OCI-LY7 (cell line): ENCODE results near the gene SETD3. TPM values are rescaled to one million over a fixed set of nuclear protein-coding genes. Genes with fewer than 3 reads are reported as not detected.

Experiments
- BruUV-seq: library from RNA; stranded (reverse); fragments of 400-500 nt; replicated peaks from 2 replicates; lab custom pipeline; 2021; lab: Mats Ljungman, UMichigan
- CTCF ChIA-PET: fragments of 300-600 bp; sonication (Branson Sonifier 250); formaldehyde crosslinking; loops from one replicate; lab custom pipeline; 2022; ENCODE audit warnings: antibody characterized with exemption; ENCODE audit not compliant: unreplicated experiment; lab: Charles Lee
- POLR2A ChIA-PET: fragments of 300-600 bp; sonication (Branson Sonifier 250); formaldehyde crosslinking; loops from one replicate; lab custom pipeline; 2022; ENCODE audit warnings: antibody characterized with exemption; lab: Charles Lee
- DNase-seq: peaks from one replicate; pipeline ENCODE4 v3.0.0-alpha.2; 2015; ENCODE audit warnings: low spot score
- H2AFZ ChIP-seq: fragments of 200-600 bp; sonication (generic), shearing (Covaris generic); 2 replicates; pipeline ENCODE4 v1.6.1; 2014; ENCODE audit warnings: mild to moderate bottlenecking, antibody characterized with exemption, low read length, moderate library complexity
- H3K27ac ChIP-seq: fragments of 200-600 bp; sonication (generic); 2 replicates; pipeline ENCODE4 v1.5.1; 2014; ENCODE audit warnings: mixed run types, low read depth, mild to moderate bottlenecking, moderate library complexity, low read length, inconsistent platforms; ENCODE audit not compliant: poor library complexity, severe bottlenecking
- H3K36me3 ChIP-seq: fragments of 200-600 bp; sonication (generic); 2 replicates; pipeline ENCODE4 v1.6.1; 2014; ENCODE audit warnings: mild to moderate bottlenecking, antibody characterized with exemption, low read length, moderate library complexity, mixed read lengths; ENCODE audit not compliant: insufficient read depth
- H3K4me1 ChIP-seq: fragments of 200-600 bp; sonication (generic); 2 replicates; pipeline ENCODE4 v1.5.1; 2014; ENCODE audit warnings: mild to moderate bottlenecking, low read length; ENCODE audit not compliant: insufficient read depth, poor library complexity, severe bottlenecking
- H3K4me2 ChIP-seq: fragments of 200-600 bp; sonication (generic); 2 replicates; pipeline ENCODE4 v1.6.1; 2014; ENCODE audit warnings: mild to moderate bottlenecking, low read length
- H3K4me3 ChIP-seq: fragments of 200-600 bp; sonication (generic); 2 replicates; pipeline ENCODE4 v1.5.1; 2014; ENCODE audit warnings: mild to moderate bottlenecking, low read depth, low read length; ENCODE audit not compliant: poor library complexity, severe bottlenecking
- H3K79me2 ChIP-seq: fragments of 200-600 bp; sonication (generic); 2 replicates; pipeline ENCODE4 v1.6.1; 2016; ENCODE audit warnings: low read depth, mild to moderate bottlenecking, low read length, moderate library complexity, mixed read lengths; ENCODE audit not compliant: insufficient read depth
- H3K9me2 ChIP-seq: fragments of 200-600 bp; sonication (generic); 2 replicates; pipeline ENCODE4 v1.6.1; 2016; ENCODE audit warnings: mild to moderate bottlenecking, low read length, mixed read lengths; ENCODE audit not compliant: insufficient read depth
- H3K9me3 ChIP-seq: fragments of 200-600 bp; sonication (generic); 2 replicates; pipeline ENCODE4 v1.6.1; 2014; ENCODE audit warnings: mild to moderate bottlenecking, mixed run types, low read length, mixed read lengths
- H4K20me1 ChIP-seq: fragments of 200-600 bp; sonication (generic); 2 replicates; pipeline ENCODE4 v1.6.1; 2014; ENCODE audit warnings: mild to moderate bottlenecking, antibody characterized with exemption, low read length, moderate library complexity, mixed read lengths; ENCODE audit not compliant: insufficient read depth
- CTCF ChIP-seq: fragments of 200-600 bp; sonication (generic); conservative IDR thresholded peaks from 2 replicates; pipeline ENCODE4 v1.5.1; 2014; ENCODE audit warnings: mild to moderate bottlenecking, antibody characterized with exemption, low read length, moderate library complexity, mixed read lengths
- EZH2phosphoT487 ChIP-seq: fragments of 200-600 bp; sonication (generic); IDR thresholded peaks from 2 replicates; pipeline ENCODE4 v1.6.1; 2018; ENCODE audit warnings: low read depth, borderline replicate concordance, mild to moderate bottlenecking, mixed run types, antibody characterized with exemption, low read length, moderate library complexity, mixed read lengths
- intact Hi-C: fragments of 100-400 bp; cut with micrococcal nuclease; formaldehyde crosslinking; loops from one replicate; pipeline ENCODE4 v1.10.0; 2022; ENCODE audit not compliant: unreplicated experiment
- total RNA-seq, 2 experiments: library from RNA; depleted of rRNA in 1 of 2; stranded (reverse); fragments of >200 nt in 1 of 2; shearing (Covaris generic) in 1 of 2; gene quantifications; 2 replicates each; pipeline ENCODE4 v1.2.3, GENCODE V29; 2014 to 2022

Gene SETD3
- total RNA-seq, 2 experiments from 2014 or later = 42.4 to 65.5 TPM

- TF ChIP-seq EZH2phosphoT487 (no peak), CTCF (no peak)
- Histone ChIP-seq H3K9me3 (no peaks in the 10 kb centered on the region), H3K9me2 (no peaks in the 10 kb centered on the region), H3K79me2 (no peaks in the 10 kb centered on the region), H2AFZ (no peak overlapping the region), H3K36me3 (peaks cover 40% of the 10 kb centered on the region), H3K27ac (no peak overlapping the region), H3K4me1 (no peaks in the 10 kb centered on the region), H3K4me2 (no peak overlapping the region), H3K4me3 (no peak overlapping the region), H4K20me1 (no peaks in the 10 kb centered on the region)
- ChIA-PET CTCF (no interaction called here), POLR2A (no interaction called here)
- BruUV-seq = no TSS peak
- DNase-seq = no peak
- intact Hi-C loops = no loop called here
Observed at GRCh38 chr14:99512110-99512449, 31.4 kb upstream of the SETD3 start.

- H4K20me1 ChIP-seq = no peaks in the 10 kb centered on the region
- DNase-seq = no peak
- H3K27ac ChIP-seq = no peak overlapping the region
- H3K4me1 ChIP-seq = no peaks in the 10 kb centered on the region
- no peaks in the 10 kb centered on the region for H3K9me2 ChIP-seq
- no peaks in the 10 kb centered on the region for H3K9me3 ChIP-seq
- peaks cover 45% of the 10 kb centered on the region for H3K36me3 ChIP-seq
- CTCF ChIA-PET = no interaction called here
- no peak overlapping the region for H2AFZ ChIP-seq
- BruUV-seq = no TSS peak
- H3K4me2 ChIP-seq = no peak overlapping the region
- no peak for TF ChIP-seq EZH2phosphoT487
- no peak for TF ChIP-seq CTCF
- intact Hi-C loops = no loop called here
- no peak overlapping the region for H3K4me3 ChIP-seq
- POLR2A ChIA-PET = no interaction called here
- H3K79me2 ChIP-seq = no peaks in the 10 kb centered on the region
Observed at GRCh38 chr14:99511421-99512109, 30.9 kb upstream of the SETD3 start.

GRCh38 chr14:99510556-99511139 is 30.0 kb upstream of the SETD3 start:
- BruUV-seq = TSS peak; percentile 99
- no peak overlapping the region for H3K4me2 ChIP-seq
- DNase-seq = no peak
- CTCF ChIA-PET = no interaction called here
- H3K4me3 ChIP-seq = no peak overlapping the region
- no peaks in the 10 kb centered on the region for H3K79me2 ChIP-seq
- POLR2A ChIA-PET = no interaction called here
- no peaks in the 10 kb centered on the region for H3K9me2 ChIP-seq
- H4K20me1 ChIP-seq = no peaks in the 10 kb centered on the region
- no peak overlapping the region for H2AFZ ChIP-seq
- no peaks in the 10 kb centered on the region for H3K9me3 ChIP-seq
- no peaks in the 10 kb centered on the region for H3K4me1 ChIP-seq
- TF ChIP-seq CTCF (no peak), EZH2phosphoT487 (no peak)
- H3K27ac ChIP-seq = no peak overlapping the region
- peaks cover 55% of the 10 kb centered on the region for H3K36me3 ChIP-seq
- intact Hi-C loops = no loop called here
